H1 (cell line): ENCODE measurements around the gene SOWAHD.

Source experiments
- EP300 ChIP-seq, 2 experiments: IDR thresholded peaks; 1 replicate in 1 of 2; 2 replicates in 1 of 2; pipeline ENCODE4 v1.6.1; 2011 to 2012; ENCODE audit warnings: low read depth in 2 of 2, low read length in 2 of 2, mild to moderate bottlenecking in 2 of 2, borderline replicate concordance in 1 of 2, inconsistent platforms in 1 of 2, moderate library complexity in 1 of 2
- JUN ChIP-seq: IDR thresholded peaks from 2 replicates; pipeline ENCODE4 v1.6.1; 2011; ENCODE audit warnings: low read depth, mild to moderate bottlenecking, improper control_type of control experiment, low read length
- SP1 ChIP-seq: IDR thresholded peaks from 2 replicates; pipeline ENCODE4 v1.6.1; 2011; ENCODE audit warnings: low read depth, low read length
- ZNF274 ChIP-seq: IDR thresholded peaks from 2 replicates; pipeline ENCODE4 v1.7.0; 2012; ENCODE audit warnings: low read length, borderline replicate concordance; ENCODE audit errors: extremely low read depth

DNA sequence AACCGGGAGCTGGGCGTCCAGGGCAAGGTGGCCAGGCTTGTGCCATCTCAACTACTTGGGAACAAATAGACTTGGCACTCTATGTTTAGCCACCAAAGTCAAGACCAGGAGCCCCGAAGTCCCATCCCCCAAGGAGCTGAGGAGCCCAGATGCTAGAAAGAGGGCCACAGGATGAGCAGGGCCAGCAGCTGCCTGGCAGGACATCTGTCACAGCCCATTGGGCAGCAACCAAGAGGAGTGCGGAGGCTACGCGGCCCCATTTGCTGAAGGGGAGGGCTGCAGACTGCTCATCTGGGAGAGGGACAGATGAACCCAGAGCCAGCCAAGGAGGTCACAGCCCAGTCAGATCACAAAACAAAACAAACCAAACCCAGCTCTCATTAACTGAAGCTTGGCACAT, 22.9 kb upstream of the SOWAHD start:
- no peak for TF ChIP-seq JUN
- no peak for TF ChIP-seq SP1
- TF ChIP-seq ZNF274 = no peak
- no peak for TF ChIP-seq EP300 (IDR thresholded peaks at IDR 0.05; ENCODE audit: borderline replicate concordance in 1 of 2, low read depth in 2 of 2, low read length in 2 of 2)
